ENCODE results near the gene TOX3. TPM values are rescaled to one million over a fixed set of nuclear protein-coding genes. Genes with fewer than 3 reads are reported as not detected.

TOX3 gene
- total RNA-seq, 1 donor from 2014 or later = not detected

DNA sequence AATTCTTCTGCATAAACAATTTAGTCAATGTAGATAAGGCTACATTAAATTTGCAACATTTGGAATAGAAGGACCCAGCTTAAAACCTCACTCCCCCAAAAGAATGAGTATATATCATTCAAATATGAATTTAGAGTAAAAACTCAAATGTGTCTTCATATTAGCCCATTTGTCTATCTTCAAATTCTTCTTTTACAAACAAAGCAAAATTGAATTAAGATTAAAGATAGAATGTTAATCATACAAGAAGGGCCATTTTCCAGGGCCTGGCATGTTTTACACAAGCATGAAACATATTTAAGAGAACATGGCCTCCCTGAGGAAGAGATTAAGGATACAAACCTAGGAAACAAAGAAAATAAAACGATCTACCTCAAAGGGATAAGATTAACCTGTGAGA is 8.4 kb downstream of the TOX3 start:
- no peak overlapping the region for H3K4me3 Mint-ChIP-seq
- no peak for DNase-seq
- H3K27me3 Mint-ChIP-seq = no peaks in the 10 kb centered on the region
- ATAC-seq (ENCODE audit: low read depth) = no peak
- CTCF ChIA-PET = no interaction called here
- no peak overlapping the region for H3K27ac Mint-ChIP-seq
- TF ChIP-seq CTCF (IDR thresholded peaks at IDR 0.05) = no peak
- no peaks in the 10 kb centered on the region for H3K4me1 Mint-ChIP-seq
- no peaks in the 10 kb centered on the region for H3K9me3 Mint-ChIP-seq
- no peaks in the 10 kb centered on the region for H3K36me3 Mint-ChIP-seq (ENCODE audit: low read depth)
- POLR2A ChIA-PET = no interaction called here
- intact Hi-C loops (cut with micrococcal nuclease) = no loop called here

DNA sequence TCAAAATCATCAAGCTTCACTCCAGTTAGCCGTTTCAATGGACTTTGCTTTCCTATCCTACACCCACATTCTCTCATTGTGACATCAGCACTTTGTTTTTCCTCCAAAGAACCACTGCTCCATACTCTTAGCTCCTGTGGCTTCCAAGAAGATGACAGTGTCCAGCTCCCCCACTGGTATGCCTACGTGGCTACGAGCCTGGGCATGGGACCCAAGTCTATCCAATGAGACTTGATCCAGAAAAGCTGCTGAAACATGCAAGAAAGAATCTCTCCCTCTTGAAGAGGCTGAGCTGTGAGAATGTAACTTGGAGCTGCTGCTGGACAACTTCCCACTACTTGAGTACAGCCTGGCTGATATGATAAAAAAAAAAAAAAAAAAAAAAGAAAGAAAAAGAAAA is 9.4 kb downstream of the TOX3 start:
- Mint-ChIP-seq H3K36me3 (ENCODE audit: low read depth) (no peaks in the 10 kb centered on the region), H3K4me1 (no peaks in the 10 kb centered on the region), H3K27ac (no peak overlapping the region), H3K9me3 (no peaks in the 10 kb centered on the region), H3K27me3 (no peaks in the 10 kb centered on the region), H3K4me3 (no peak overlapping the region)
- ChIA-PET POLR2A (no interaction called here), CTCF (interaction anchor here (0.5 kb wide), 1 partner anchor 670 kb away, joined by 3 read pairs; no protein-coding TSS in a partner anchor)
- TF ChIP-seq CTCF (IDR thresholded peaks at IDR 0.05) = no peak
- intact Hi-C loops (cut with micrococcal nuclease) = no loop called here
- ATAC-seq (ENCODE audit: low read depth) = no peak
- DNase-seq = no peak

DNA sequence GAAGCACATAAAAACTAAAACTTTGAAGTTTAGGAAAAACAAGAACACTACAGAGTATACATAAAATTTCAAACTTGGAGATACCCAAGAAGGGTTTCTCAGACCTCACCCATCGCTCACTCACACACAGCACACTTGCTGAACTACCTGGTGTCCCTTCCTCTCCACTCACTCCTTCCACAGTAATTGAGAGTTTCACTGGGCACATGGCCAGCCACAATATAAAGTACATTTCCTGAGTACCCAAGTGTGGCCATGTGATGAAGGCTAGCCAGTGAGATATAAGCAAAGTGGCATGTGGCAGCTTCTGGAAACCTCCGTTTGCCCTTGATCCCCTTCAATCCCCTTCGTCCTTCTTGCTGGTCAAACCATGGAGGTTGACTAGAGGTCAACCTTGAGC is 11.9 kb downstream of the TOX3 start:
- no peak for ATAC-seq (ENCODE audit: low read depth)
- POLR2A ChIA-PET = no interaction called here
- H3K36me3 Mint-ChIP-seq (ENCODE audit: low read depth) = no peaks in the 10 kb centered on the region
- TF ChIP-seq CTCF (IDR thresholded peaks at IDR 0.05) = no peak
- no peaks in the 10 kb centered on the region for H3K27me3 Mint-ChIP-seq
- H3K9me3 Mint-ChIP-seq = no peaks in the 10 kb centered on the region
- no peak overlapping the region for H3K4me3 Mint-ChIP-seq
- intact Hi-C loops (cut with micrococcal nuclease) = no loop called here
- no peak overlapping the region for H3K27ac Mint-ChIP-seq
- no peak for DNase-seq
- CTCF ChIA-PET = no interaction called here
- no peaks in the 10 kb centered on the region for H3K4me1 Mint-ChIP-seq

DNA sequence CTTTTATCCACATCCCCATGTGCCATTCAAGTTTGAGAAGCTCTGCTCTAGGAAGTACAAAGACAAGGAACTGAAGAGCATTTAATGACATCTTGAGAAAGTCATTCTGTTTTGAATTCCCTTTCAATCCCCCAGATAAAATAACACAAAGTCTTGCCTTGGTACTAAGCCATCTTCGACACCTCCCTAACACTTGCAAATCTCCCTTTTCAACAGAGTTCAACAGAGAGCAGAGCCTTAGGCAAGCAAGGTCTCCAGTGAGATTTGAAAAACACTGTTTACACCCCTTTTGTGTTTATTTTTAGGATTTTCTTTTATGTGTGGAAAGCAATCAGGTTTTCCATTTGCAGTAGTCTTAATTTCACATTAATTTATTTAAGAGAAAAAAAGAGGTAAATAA is 13.6 kb downstream of the TOX3 start:
- ATAC-seq (ENCODE audit: low read depth) (no peak), DNase-seq (no peak)
- Mint-ChIP-seq H3K9me3 (no peaks in the 10 kb centered on the region), H3K27ac (no peak overlapping the region), H3K36me3 (ENCODE audit: low read depth) (no peaks in the 10 kb centered on the region), H3K4me1 (no peaks in the 10 kb centered on the region), H3K4me3 (no peak overlapping the region), H3K27me3 (no peaks in the 10 kb centered on the region)
- TF ChIP-seq CTCF (IDR thresholded peaks at IDR 0.05) = no peak
- ChIA-PET POLR2A (no interaction called here), CTCF (no interaction called here)
- intact Hi-C loops (cut with micrococcal nuclease) = no loop called here

DNA sequence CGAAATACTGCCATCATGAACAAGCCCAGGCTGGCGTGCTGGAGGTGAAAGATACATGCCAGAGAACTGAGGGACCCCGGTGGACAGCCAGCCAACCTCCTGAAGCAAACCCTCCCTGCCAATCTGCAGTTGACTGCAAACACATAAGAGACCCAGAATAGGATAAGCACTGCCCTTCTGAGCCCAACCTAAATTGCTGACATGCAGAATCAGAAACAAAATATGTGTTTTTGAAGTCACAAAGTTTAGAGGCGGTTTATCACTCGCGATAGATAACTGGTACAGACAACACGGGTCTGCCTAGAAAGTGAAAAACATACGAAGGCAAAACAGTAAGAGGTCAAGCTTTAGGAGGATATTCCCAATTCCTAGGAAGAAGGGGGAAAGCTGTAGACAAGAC is 14.6 kb downstream of the TOX3 start:
- no peaks in the 10 kb centered on the region for H3K36me3 Mint-ChIP-seq (ENCODE audit: low read depth)
- no peak for ATAC-seq (ENCODE audit: low read depth)
- no peaks in the 10 kb centered on the region for H3K9me3 Mint-ChIP-seq
- H3K4me3 Mint-ChIP-seq = no peak overlapping the region
- CTCF ChIA-PET = no interaction called here
- TF ChIP-seq CTCF (IDR thresholded peaks at IDR 0.05) = no peak
- intact Hi-C loops (cut with micrococcal nuclease) = no loop called here
- DNase-seq = no peak
- no peak overlapping the region for H3K27ac Mint-ChIP-seq
- no peaks in the 10 kb centered on the region for H3K27me3 Mint-ChIP-seq
- POLR2A ChIA-PET = no interaction called here
- no peaks in the 10 kb centered on the region for H3K4me1 Mint-ChIP-seq
